ENCODE data around the gene PLB1.
A peak's percentile ranks its signal among the peaks of the same experiment; 100 is the strongest.

The PLB1 gene

GRCh38 chr2:28506112-28506910, 10.5 kb downstream of the PLB1 start:
- no peak for DNase-seq (ENCODE audit: low spot score)

GRCh38 chr2:28507796-28508764, 12.2 kb downstream of the PLB1 start:
- peak; percentile 82 for DNase-seq (ENCODE audit: low spot score)

GRCh38 chr2:28509361-28509760, 13.5 kb downstream of the PLB1 start:
- DNase-seq (ENCODE audit: low spot score) = no peak

- no peak for DNase-seq (ENCODE audit: low spot score)
Measured at GRCh38 chr2:28510184-28510583, 14.3 kb downstream of the PLB1 start.

- DNase-seq (ENCODE audit: low spot score) = no peak
Measured at GRCh38 chr2:28511871-28512606, 16.2 kb downstream of the PLB1 start.

- no peak for DNase-seq (ENCODE audit: low spot score)
Measured at GRCh38 chr2:28512607-28512965, 16.7 kb downstream of the PLB1 start.

- DNase-seq (ENCODE audit: low spot score) = no peak
Measured at GRCh38 chr2:28513097-28513496, 17.2 kb downstream of the PLB1 start.

GRCh38 chr2:28515176-28515751, 19.4 kb downstream of the PLB1 start:
- no peak for DNase-seq (ENCODE audit: low spot score)

GRCh38 chr2:28516430-28516829, 20.6 kb downstream of the PLB1 start:
- no peak for DNase-seq (ENCODE audit: low spot score)

GRCh38 chr2:28516950-28517349, 21.1 kb downstream of the PLB1 start:
- DNase-seq (ENCODE audit: low spot score) = no peak

- DNase-seq (ENCODE audit: low spot score) = no peak
Measured at GRCh38 chr2:28521663-28522062, 25.8 kb downstream of the PLB1 start.

- no peak for DNase-seq (ENCODE audit: low spot score)
Measured at GRCh38 chr2:28522481-28522880, 26.6 kb downstream of the PLB1 start.

GRCh38 chr2:28523902-28524301, 28.0 kb downstream of the PLB1 start:
- no peak for DNase-seq (ENCODE audit: low spot score)

GRCh38 chr2:28525481-28525880, 29.6 kb downstream of the PLB1 start:
- no peak for DNase-seq (ENCODE audit: low spot score)

- no peak for DNase-seq (ENCODE audit: low spot score)
Measured at GRCh38 chr2:28526527-28527132, 30.8 kb downstream of the PLB1 start.

GRCh38 chr2:28527196-28527595, 31.3 kb downstream of the PLB1 start:
- no peak for DNase-seq (ENCODE audit: low spot score)

GRCh38 chr2:28528206-28528605, 32.3 kb downstream of the PLB1 start:
- DNase-seq (ENCODE audit: low spot score) = no peak

- no peak for DNase-seq (ENCODE audit: low spot score)
Measured at GRCh38 chr2:28530782-28531181, 34.9 kb downstream of the PLB1 start.

- DNase-seq (ENCODE audit: low spot score) = no peak
Measured at GRCh38 chr2:28532399-28532798, 36.5 kb downstream of the PLB1 start.

GRCh38 chr2:28533044-28533680, 37.3 kb downstream of the PLB1 start:
- DNase-seq (ENCODE audit: low spot score) = no peak

- no peak for DNase-seq (ENCODE audit: low spot score)
Measured at GRCh38 chr2:28534817-28535216, 39.0 kb downstream of the PLB1 start.

All from hematopoietic multipotent progenitor cell treated with erythropoietin and hydrocortisone succinate and interleukin-3 and kit ligand, for 15 days (in vitro differentiated cells).